NCI-H526 treated with DMSO at 0.1 percent for 48 hours (cell line): ENCODE results near the gene LRRFIP1.

Experiments used
- DNase-seq: peaks from one replicate; lab custom pipeline; 2025; lab: John Stamatoyannopoulos, UW

LRRFIP1 gene

DNA sequence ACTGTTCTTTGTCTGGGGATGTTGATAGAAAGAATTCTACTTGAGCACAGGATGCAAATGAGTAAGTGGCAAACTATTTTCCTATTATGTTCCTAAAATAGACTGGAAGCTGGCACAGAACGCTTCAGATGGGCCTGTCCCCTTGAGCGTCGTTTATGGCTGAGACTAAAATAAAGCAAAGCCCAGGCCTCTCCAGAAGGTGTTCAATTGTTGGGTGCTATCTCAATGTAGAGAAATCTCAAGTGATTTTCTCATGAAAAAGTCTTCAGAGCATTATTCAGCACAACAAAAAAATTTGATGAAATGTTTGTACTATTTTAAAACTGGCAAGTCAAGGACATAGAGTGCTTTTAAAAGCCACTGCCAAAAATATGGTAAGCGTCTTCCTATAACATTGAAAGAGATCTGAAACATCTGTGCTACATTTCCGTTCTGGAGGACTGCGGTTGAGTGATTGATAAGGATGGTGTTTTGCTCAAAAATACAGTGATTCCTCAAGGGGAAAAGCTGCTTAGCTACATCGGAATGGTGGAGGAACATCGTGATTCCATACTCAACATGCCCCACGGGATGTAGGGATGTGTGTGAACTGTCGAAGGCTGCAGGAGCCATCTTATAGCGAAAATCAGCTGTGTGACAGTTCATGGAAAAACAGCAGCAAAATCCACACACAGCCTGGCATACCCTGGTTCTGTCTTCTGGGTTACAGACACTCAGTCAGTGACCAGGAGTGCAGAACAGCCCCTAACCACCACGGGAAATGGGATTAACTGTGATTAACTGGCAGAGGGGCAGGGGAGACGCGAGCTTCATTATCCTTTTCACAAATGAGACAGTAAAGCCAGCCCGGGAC lies 10.4 kb upstream of the LRRFIP1 start:
- no peak for DNase-seq

DNA sequence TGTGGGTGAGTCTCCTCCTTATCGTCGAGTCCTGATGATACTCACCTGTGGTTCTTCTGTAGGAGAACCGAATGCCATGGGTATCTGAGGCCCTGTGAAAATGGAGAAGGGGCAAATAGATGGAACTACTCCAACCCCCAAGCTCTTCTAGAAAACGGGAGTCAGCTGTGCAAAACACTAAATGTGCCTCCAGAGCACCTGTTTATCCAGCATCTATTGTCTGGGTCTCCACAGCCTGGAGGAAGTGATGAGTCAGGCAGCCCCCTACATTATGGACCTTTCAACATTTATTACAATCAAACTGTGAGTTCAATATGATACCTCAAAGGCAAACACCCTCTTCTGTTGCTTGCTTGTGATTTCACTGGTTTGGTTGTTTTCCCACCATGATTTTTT lies 9.8 kb upstream of the LRRFIP1 start:
- DNase-seq, result no peak

DNA sequence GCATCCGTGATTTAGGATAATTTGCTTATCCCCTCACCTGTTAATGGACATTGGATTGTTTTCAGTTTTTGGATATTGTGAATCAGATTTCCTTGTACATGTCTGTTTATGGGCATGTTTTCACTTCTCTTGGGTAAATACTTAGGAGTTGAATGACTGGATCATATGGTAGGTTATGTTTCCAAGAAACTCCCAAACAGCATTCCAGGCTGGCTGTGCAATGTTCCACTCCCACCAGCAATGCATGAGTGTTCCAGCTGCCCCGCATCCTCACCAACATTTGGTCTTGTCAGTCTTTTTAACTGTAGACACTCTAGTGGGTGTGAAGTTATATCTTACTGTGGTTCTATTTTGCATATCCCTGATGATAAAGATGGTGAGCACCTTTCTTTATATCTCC lies 8.9 kb upstream of the LRRFIP1 start:
- DNase-seq, result no peak

DNA sequence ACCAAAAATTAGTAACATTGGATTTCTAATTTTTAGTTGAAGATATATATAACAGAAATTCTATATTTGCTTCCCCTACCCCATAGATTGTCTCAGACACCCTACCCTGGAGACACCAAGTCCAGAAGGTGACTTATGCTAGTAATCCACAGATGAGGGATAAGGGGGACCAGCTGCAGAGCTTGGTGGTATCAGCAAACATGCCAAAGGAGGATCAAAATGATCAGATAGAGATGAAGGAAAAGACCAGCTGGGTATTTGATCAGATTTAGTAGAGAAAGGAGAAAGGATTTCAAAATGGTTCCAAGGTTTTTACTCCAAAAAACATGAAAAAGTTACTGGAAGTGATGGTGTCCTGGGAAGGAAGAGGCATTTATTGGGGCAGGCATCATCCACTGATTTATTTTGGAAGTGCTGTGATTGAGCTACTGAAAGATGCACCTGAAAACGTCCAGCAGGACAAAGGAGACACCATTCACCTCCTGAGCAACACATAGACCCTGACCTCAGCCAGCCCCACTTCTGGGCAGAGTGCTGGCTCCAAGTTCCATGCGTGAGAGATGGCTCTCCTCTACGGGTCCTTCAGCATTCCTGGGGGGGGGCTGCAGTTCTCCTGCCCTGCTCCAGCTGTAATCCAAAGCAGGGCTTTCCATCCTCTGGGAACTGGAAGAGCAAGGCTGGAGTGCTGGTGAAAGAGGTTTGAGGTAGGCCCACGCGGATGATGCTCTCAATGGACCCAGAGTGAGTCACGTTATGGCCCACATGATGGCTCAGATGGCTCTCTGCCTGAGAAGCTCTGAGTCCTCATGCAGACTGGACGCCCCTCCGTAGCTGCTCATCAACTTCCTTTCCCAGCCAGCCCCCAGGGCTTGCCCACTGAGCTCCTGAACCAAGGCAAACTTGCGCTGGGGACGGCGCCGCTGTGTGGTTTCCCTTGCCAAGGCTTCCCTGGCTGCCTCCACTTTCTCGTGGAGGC lies 3.7 kb upstream of the LRRFIP1 start:
- DNase-seq, result no peak

DNA sequence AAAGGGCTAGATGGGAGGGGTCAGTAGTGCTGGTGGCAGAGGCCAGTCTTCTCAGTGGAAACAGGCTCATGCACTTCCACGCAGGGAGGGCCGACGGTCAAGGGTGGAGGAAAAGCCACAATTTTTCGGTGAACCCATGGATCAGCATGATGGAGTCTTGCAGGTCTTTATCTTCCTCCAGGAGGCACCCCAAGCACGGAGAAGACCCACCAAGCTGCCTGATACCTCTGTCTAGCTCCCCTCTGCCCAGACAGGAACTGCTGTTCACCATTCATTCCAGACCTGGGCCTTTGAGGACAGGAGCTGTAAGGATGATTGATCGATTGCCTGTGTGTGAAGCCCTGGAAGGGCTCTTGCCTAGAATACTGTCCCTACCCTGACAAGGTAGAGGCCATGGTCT lies 2.8 kb upstream of the LRRFIP1 start:
- no peak for DNase-seq

DNA sequence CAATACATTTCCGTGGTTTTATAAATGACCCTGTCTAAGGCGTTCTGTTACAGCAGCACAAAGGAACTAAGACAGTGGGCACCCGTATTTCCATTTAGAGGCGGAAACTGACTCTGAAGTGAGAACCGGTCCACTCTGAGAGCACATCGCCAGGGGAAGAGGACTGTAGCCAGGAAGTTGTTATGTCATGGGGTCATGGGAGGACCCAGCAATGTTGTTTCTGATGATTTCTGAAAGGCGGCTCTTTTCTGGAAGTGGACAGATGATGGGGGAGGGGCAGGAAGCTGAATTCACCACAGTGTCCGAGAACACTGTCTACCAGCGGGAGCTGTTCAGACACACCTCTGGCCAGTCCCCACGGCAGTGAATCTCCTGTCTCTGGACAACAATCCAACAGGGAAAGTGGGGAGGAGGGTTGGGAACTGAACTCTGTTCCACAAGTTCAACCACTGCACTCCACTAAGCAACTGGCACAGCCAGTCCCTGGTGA lies 2.1 kb upstream of the LRRFIP1 start:
- no peak for DNase-seq

DNA sequence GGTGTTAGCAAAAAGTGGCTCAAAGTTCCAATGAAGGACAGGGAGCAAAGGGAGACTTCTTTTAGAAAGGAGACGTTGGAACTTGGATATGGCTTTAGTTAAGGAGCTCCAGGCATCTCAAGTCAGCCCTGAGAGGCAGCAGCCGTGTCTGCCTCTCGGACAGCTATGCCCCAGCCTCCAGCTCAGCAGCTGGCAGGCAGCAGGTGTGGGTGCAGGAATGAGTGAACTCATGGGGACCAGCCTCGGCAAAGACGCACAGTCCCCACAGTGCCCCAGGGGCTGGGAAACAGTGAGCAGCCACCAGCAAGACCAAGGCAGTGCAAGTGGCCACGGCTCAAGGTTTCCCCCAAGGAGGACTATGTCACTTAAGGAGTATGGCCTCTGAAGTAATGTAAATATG lies 1.6 kb upstream of the LRRFIP1 start:
- no peak for DNase-seq

DNA sequence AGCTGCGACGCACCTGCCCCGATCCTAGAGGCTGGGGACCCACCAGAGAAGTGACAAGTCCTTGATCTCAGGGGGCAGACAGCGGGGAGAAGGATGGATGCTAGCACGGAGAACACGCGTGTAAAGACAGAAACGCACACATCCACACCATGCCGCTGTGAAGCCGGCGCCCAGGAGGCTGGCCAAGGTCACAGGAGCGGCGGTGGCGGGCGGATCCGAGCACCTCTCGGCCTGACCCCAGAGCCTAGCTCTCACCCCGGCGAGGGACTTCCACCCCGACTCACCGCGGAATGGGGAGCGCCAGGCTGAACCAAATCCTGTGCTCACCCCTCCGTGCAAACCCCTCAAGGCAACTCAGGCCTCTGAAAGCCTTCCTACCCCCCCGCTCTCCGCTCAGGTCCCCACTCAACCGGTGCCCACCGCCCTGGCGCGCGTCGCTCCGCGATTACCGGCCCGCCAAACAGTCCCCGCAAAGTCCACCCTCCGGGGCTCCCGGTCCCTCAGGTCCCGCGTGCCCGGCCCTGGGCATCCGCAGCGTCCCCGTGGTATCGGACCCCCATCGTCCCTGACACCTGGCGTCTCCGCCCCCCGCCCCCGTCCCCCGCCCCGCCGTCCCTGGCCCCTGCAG lies 460 bp upstream of the LRRFIP1 start:
- DNase-seq, result no peak

DNA sequence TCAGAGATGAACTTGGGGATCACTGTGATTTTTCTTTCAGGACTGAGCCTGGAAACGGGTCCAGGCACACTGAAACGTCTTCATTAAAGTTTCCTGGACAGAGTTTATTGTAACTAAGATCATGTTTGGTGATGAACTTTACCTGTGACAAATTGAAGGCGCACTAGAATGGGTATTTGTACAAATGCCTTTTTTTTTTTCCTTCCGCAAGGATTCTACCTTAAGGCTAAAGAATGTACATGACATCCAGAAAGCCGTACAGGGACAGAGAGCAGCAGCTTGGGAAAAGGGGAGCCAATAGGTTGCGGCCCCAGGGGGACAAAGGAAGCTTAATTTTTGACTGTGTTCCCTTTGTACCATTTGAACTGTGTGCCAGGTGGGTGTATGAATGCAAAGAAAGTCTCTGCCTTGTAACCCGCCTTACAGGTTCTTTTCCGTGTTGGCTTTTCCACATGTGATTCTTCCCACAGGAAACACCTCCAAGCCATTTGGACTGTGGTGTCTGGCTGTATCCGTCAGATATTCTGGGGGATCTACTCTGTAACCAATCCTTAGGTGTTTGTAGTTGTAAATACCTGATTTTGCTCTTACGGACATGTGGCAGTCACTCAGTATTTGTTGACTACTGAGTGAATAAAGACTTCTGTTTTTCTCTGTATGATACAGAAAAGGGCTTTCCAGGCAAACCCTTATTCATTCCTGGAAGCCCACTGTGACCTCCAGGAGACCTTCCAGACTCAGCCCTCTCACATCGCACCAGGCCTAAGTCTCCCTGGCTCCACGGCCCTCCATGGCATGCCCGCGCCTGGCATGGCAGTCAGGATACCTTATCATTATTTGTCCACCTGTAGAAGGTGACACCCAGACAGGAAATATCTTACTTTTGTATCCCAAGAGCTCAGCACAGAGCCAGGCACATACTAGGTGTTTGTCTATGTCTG lies 1.1 kb downstream of the LRRFIP1 start:
- no peak for DNase-seq

DNA sequence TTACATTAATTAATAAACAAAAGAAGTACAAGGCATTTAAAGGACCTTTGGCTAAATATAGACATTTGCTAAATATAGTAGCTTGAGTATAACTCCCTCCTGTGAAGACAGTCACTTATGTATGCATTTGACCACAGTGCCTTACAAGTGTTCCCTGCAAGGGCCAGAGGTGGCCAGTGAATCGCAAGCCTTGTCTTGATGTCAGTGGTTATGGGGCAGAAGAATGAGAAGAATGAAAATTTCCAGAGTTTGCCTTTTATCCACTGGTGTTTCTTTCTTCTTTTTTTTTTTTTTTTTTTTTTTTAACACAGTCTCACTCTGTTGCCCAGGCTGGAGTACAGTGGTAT lies 1.8 kb downstream of the LRRFIP1 start:
- DNase-seq, result no peak

DNA sequence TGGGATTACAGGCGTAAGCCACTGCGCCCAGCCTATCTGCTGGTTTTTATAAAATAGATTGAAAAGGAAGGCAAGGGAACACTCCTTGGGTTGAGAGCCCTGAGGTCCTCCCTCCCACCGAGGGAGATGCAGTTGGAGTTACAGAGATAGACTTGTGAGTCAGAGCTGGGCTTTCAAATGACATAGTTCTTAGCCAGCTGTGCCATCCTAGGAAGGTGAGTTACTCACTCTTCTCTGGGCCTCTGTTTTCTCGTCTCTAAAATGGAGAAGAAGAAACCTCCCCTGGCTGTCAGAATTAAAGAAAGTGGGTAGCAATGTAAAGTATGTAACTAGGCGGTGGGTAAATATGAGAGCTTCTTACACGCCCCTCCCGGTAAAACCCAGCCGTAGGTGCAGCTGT lies 2.4 kb downstream of the LRRFIP1 start:
- no peak for DNase-seq

DNA sequence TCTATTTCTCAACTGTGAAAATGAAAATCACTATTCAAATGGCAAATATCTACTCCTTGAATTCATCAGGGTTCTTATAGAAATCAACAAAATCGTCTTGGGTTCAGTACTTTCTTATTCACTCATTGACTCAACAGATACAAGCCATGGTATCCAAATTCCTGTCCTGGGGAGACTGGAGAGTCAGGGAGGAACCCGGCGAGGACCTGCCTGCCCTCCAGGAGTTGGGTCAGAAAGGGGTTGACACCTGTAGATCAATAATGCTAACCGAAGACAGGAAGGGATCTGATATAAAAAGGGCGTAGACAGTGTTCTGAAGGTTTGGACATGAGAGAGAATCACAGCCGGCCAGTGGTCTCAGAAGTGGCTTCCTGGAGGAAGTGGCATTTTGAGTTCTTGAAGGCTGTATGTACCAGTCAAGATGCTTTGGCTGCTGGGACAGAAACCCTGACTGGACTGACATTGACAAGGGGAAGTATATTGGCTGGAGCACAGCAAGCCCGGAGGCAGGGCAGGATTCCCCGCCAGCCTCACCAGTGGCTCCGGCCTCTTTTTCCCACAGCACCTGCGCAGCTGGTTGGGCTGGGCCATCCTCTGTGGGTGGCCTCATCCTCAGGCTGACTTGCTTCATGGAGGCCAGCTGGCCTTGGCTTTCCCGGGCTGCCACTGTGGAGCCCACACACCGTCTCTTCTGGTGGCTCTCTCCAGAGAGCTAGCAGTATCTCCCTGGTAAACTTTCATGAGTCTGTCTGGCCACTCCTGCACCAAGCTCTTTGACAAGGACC lies 3.0 kb downstream of the LRRFIP1 start:
- DNase-seq, result no peak

DNA sequence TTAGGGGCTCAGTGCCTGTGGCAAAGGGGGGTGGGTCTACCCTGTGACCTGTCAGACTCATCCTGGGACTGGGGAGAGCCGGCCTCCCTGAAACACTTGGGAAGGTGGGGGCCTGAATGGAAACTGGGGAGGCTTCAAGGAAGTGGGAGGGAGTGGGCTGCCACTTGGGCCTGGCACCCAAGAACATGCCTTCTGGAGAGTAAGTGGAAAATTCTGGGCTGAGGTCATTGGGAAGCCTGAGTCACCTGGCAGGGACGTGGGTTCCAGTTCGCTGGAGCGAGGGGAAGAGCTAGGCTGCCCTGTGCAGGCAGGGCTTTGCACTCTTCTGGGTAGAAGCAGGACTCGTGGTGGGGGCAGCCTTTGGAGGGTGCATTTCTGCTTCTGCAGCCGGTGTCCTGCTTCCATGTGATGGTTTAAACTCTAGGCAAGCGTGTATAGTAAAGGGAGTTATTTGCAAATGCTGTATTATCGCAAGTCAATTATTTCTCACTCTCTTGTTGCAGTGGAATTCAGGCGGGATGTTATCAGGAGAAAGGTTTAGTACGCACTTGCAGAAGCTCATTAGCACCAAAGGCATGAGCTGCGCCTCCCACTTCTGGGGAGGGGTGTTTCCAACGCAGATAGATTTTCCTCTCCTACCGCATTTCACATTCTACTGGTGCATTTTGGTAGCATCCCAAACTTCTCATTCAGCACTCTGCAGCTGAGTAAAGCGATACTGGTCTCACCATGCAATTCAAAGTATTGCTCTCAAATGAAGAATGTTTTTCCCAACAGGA lies 3.8 kb downstream of the LRRFIP1 start:
- no peak for DNase-seq

DNA sequence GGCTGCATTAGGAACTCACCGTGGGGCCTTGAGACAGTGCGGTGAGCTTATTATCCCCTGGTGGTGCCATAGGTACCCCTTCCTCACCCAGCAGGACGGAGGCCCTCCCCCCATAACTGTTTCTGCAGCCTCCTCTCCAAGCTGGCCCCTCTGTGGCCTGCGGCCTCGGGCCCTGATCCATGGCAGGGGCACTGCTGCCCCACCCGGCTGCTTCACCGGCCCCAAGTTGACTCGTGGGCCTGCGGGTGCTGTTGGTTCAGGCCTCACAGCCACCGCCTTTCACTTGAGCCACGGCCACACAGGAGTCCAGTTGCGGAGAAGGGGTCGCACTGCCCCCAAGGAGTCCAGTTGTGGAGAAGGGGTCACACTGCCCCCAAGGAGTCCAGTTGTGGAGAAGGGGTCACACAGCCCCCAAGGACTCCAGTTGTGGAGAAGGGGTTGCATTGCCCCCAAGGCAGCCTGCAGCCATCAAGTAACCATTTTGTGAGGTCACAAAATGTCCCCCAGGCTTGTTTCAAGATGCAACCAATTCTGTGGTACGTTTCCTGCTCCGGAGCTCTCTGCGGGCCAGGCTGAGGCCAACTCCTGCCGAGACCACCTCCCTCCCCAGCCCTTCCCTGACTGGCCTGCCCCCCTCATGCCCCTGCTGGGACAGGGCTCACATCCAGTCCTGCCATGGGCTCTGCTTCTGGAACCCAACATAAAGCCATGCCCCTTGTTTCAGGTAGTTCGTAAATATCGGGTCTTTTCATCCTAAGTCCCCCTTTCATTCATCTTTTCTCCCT lies 4.6 kb downstream of the LRRFIP1 start:
- DNase-seq, result no peak

DNA sequence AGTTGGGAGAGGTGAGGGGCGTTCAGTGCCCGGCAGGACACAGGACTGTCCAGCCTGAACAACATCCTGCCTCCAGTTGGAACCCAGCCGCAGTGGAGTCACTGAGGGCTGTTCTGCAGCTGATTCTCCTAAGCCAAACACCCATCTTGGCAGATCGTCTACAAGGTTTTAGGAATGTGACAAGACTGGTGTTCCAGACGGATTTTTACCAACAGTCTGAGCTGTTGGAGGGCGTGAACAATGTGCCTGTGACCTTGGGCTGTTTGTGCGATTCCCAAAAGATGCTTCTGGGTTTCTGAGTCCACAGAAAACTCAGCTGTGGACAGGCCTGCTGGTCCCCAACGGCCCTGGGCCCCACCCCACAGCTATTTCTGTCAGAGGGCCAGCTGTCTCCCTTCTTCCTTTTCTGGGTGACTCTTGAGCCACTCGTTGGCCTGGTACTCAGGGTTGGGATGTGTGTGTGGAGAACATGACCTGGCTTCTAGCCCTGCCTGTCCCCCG lies 5.7 kb downstream of the LRRFIP1 start:
- no peak for DNase-seq

DNA sequence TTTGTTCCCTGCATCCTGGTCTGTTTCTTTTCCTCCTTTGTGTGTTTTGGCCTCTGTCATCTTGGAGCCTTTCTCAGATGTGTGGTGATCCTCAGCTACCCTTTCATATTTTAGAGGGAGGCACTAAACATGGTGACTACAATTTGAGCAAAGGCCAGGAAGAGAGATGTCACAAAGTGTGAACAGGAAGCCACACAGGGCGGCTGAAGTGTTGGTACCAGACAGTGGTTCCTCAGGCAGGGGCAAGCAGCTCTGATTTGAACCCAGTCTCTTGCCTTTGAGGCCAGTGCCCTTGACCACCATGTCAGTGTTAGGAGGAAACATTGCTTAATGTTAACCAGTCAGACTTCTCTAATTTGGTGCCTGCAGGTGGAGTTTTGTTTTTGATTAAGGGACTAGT lies 9.2 kb downstream of the LRRFIP1 start:
- no peak for DNase-seq

DNA sequence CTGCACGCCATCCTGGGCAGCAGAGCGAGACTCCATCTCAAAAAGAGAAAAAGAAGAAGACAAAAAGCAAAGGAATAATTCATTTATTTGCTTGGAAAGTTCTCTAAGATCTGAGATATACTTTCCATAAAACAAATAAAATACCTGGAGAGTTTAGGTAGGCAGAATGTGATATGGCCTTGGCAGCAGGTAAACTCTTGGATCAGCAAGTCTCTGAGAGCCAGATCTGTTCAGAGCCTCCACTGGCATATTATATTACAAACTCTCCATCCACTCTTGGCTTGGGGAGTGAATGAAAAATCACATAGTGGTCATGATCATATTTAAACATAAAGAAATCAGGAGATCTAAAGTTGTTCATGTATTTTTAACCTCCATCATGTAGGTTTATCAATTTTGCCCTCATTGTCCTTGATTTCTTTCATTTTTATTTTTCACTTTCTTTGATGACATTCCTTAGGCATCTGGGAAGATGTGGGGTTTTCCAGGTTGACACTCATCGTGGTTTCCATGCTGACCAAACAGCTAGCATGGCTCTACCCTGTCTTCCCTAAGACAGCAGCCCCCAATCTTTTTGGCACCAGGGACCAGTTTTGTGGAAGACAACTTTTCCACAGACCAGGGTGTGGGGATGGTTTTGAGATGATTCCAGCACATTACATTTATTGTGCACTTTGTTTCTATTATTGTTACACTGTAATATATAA lies 10.2 kb downstream of the LRRFIP1 start:
- DNase-seq, result no peak

DNA sequence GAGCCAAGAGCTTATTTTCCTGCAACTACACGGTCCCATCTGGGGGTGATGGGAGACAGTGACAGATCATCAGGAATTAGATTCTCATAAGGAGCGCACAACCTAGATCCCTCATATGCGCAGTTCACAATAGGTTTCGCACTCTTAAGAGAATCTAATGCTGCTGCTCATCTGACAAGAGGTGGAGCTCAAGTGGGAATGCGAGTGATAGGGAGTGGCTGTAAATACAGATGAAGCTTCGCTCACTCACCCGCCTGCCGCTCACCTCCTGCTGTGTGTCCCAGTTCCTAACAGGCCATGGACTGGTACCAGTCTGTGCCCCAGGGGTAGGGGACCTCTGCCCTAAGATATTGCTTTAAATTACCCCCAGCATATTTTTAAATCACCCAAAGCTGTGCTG lies 10.8 kb downstream of the LRRFIP1 start:
- peak; percentile 72 for DNase-seq
